Suprapubic skin (tissue), 4 donors: ENCODE measurements around the gene TLNRD1.

Experiments used
- EP300 ChIP-seq: sonication (generic); formaldehyde crosslinking; IDR thresholded peaks from one replicate; pipeline ENCODE4 v1.6.1; 2017; ENCODE audit warnings: antibody characterized with exemption
- POLR2AphosphoS5 ChIP-seq, 3 donors: sonication (generic); formaldehyde crosslinking; IDR thresholded peaks; one replicate each; pipeline ENCODE4 v1.6.1; 2017; ENCODE audit warnings: antibody characterized with exemption in 3 of 3
- TF ChIP-seq, protein P1 (sequence below), 2 donors: fragments of 200-600 bp in 1 of 2; fragments of 450-650 bp in 1 of 2; sonication (generic) in 1 of 2; IDR thresholded peaks; one replicate each; pipeline ENCODE4 v1.5.1; 2016 to 2019; ENCODE audit warnings: antibody characterized with exemption in 2 of 2, mild to moderate bottlenecking in 1 of 2, moderate library complexity in 1 of 2

DNA sequence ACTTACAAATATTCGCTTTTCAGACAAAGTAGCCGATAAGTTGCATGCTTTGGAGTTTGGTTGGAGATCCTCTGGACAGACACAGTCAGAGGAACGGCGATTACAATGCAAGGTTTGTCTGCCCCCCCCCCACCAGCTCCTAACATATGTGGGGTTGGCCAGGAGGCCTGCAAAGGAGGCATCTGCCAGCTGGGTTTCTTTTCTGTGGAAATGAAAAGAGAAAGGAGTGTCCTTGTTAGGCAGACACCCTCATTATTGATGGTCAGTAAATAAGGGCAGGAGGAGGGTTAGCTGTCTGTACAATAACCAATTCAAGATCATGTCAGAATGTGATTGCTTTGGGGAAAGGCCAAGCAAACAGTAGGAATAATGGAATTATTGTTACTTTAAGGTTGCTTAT, 49.1 kb downstream of the TLNRD1 start:
- TF ChIP-seq POLR2AphosphoS5 (IDR thresholded peaks at IDR 0.05) (no peak), EP300 (no peak)
- TF ChIP-seq, protein P1, sequence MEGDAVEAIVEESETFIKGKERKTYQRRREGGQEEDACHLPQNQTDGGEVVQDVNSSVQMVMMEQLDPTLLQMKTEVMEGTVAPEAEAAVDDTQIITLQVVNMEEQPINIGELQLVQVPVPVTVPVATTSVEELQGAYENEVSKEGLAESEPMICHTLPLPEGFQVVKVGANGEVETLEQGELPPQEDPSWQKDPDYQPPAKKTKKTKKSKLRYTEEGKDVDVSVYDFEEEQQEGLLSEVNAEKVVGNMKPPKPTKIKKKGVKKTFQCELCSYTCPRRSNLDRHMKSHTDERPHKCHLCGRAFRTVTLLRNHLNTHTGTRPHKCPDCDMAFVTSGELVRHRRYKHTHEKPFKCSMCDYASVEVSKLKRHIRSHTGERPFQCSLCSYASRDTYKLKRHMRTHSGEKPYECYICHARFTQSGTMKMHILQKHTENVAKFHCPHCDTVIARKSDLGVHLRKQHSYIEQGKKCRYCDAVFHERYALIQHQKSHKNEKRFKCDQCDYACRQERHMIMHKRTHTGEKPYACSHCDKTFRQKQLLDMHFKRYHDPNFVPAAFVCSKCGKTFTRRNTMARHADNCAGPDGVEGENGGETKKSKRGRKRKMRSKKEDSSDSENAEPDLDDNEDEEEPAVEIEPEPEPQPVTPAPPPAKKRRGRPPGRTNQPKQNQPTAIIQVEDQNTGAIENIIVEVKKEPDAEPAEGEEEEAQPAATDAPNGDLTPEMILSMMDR (IDR thresholded peaks at IDR 0.05): no peak
